A549 (cell line): ENCODE data around the gene ATP10B.

Experiments
- BCL3 ChIP-seq: fragments of >200 bp; sonication (Bioruptor Twin); formaldehyde crosslinking; IDR thresholded peaks from 3 replicates; pipeline ENCODE4 v1.6.1; 2016
- CBX2 ChIP-seq: fragments of 200-600 bp; sonication (generic); IDR thresholded peaks from 2 replicates; pipeline ENCODE4 v1.6.1; 2016; ENCODE audit warnings: low read depth, mild to moderate bottlenecking, borderline replicate concordance
- CTCF ChIP-seq: fragments of >200 bp; sonication (Bioruptor Twin); formaldehyde crosslinking; IDR thresholded peaks from 3 replicates; pipeline ENCODE4 v1.5.1; 2016
- E2F6 ChIP-seq: IDR thresholded peaks from 2 replicates; pipeline ENCODE4 v1.6.1; 2012; ENCODE audit warnings: low read depth, borderline replicate concordance
- EP300 ChIP-seq, 2 experiments: fragments of >200 bp; sonication (Bioruptor Twin); formaldehyde crosslinking; IDR thresholded peaks; 2 replicates in 1 of 2; 3 replicates in 1 of 2; pipeline ENCODE4 v1.6.1; 2016 to 2017
- JUN ChIP-seq, 2 experiments: fragments of >200 bp; sonication (Bioruptor Twin); formaldehyde crosslinking; IDR thresholded peaks; 2 replicates in 1 of 2; 3 replicates in 1 of 2; pipeline ENCODE4 v1.6.1; 2016 to 2017
- KDM1A ChIP-seq: fragments of 200-600 bp; sonication (generic); IDR thresholded peaks from 2 replicates; pipeline ENCODE4 v1.6.1; 2016; ENCODE audit warnings: low read depth, mild to moderate bottlenecking
- MAX ChIP-seq: IDR thresholded peaks from 2 replicates; pipeline ENCODE4 v1.6.1; 2012
- PBX3 ChIP-seq: IDR thresholded peaks from 2 replicates; pipeline ENCODE4 v1.6.1; 2012
- PHF8 ChIP-seq: fragments of 200-600 bp; sonication (generic); IDR thresholded peaks from 2 replicates; pipeline ENCODE4 v1.6.1; 2016; ENCODE audit warnings: low read depth, mild to moderate bottlenecking, antibody characterized with exemption, moderate library complexity, borderline replicate concordance
- POLR2A ChIP-seq: IDR thresholded peaks from 2 replicates; pipeline ENCODE4 v1.6.1; 2012; ENCODE audit warnings: mild to moderate bottlenecking, low read length
- RAD21 ChIP-seq, 2 experiments: fragments of >200 bp in 1 of 2; sonication (Bioruptor Twin) in 1 of 2; formaldehyde crosslinking in 1 of 2; IDR thresholded peaks in 1 of 2; conservative IDR thresholded peaks in 1 of 2; 2 replicates in 1 of 2; 3 replicates in 1 of 2; pipeline ENCODE4 v1.6.1; 2012 to 2018; ENCODE audit warnings: inconsistent platforms in 1 of 2
- USF2 ChIP-seq: fragments of 450-650 bp; IDR thresholded peaks from 2 replicates; pipeline ENCODE4 v1.6.1; 2014; ENCODE audit warnings: antibody characterized with exemption

GRCh38 chr5:160626322-160626721 is 225.7 kb downstream of the ATP10B start:
- no peak for TF ChIP-seq RAD21 (conservative IDR thresholded peaks at IDR 0.05 in 1 of 2, IDR thresholded peaks at IDR 0.05 in 1 of 2)
- no peak for TF ChIP-seq CTCF
- no peak for TF ChIP-seq E2F6
- no peak for TF ChIP-seq EP300 (IDR thresholded peaks at IDR 0.05)
- no peak for TF ChIP-seq KDM1A
- no peak for TF ChIP-seq USF2
- no peak for TF ChIP-seq POLR2A
- TF ChIP-seq MAX = no peak
- no peak for TF ChIP-seq PHF8
- TF ChIP-seq BCL3 = no peak
- no peak for TF ChIP-seq JUN (IDR thresholded peaks at IDR 0.05)
- no peak for TF ChIP-seq CBX2
- no peak for TF ChIP-seq PBX3
